HG03139 (cell line): ENCODE measurements around the gene APLN.

Source experiments
- ATAC-seq: cut with Tn5 transposase; IDR thresholded peaks from one replicate; pipeline ENCODE4 v1.9.1; 2021; ENCODE audit not compliant: unreplicated experiment

The APLN gene

GRCh38 chrX:129599996-129600395, 54.8 kb downstream of the APLN start:
- ATAC-seq = no peak

- ATAC-seq = no peak
Measured at GRCh38 chrX:129599499-129599898, 55.3 kb downstream of the APLN start.

- no peak for ATAC-seq
Measured at GRCh38 chrX:129597905-129598304, 56.9 kb downstream of the APLN start.

- ATAC-seq = no peak
Measured at GRCh38 chrX:129596077-129596476, 58.7 kb downstream of the APLN start.
